Transverse colon (tissue), 4 donors: ENCODE results near the gene ETV6. TPM values are rescaled to one million over a fixed set of nuclear protein-coding genes. Genes with fewer than 3 reads are reported as not detected.

ENCODE experiments used
- DNase-seq: peaks from one replicate; pipeline ENCODE4 v3.0.0-alpha.2; 2019
- H3K27ac ChIP-seq, 4 donors: fragments of 200-600 bp; sonication (generic); 2 replicates each; pipeline ENCODE4 v1.5.1; 2016 to 2018; ENCODE audit warnings: inconsistent platforms in 4 of 4
- H3K27me3 ChIP-seq: fragments of 200-600 bp; sonication (generic); 2 replicates; pipeline ENCODE4 v1.5.1; 2017; ENCODE audit warnings: inconsistent platforms
- H3K36me3 ChIP-seq, 4 donors: fragments of 200-600 bp; sonication (generic); 2 replicates each; pipeline ENCODE4 v1.5.1; 2017 to 2019; ENCODE audit warnings: inconsistent platforms in 4 of 4
- H3K4me1 ChIP-seq, 4 donors: fragments of 200-600 bp; sonication (generic); 2 replicates each; pipeline ENCODE4 v1.5.1; 2017 to 2020; ENCODE audit warnings: inconsistent platforms in 4 of 4
- H3K4me3 ChIP-seq, 4 donors: fragments of 200-600 bp; sonication (generic); 1 replicate in 1 of 4; 2 replicates in 3 of 4; pipeline versions ENCODE4 v1.5.1 to v1.6.1; 2017 to 2019; ENCODE audit warnings: inconsistent platforms in 4 of 4
- H3K9me3 ChIP-seq, 2 donors: fragments of 200-600 bp; sonication (generic); 2 replicates each; pipeline ENCODE4 v1.5.1; 2017 to 2019; ENCODE audit warnings: inconsistent platforms in 2 of 2
- CTCF ChIP-seq, 5 experiments: fragments of 200-600 bp in 3 of 5; fragments of 450-650 bp in 2 of 5; sonication (generic) in 3 of 5; IDR thresholded peaks; 1 replicate in 2 of 5; 2 replicates in 3 of 5; pipeline ENCODE4 v1.5.1; 2016 to 2017; ENCODE audit warnings: antibody characterized with exemption in 5 of 5, inconsistent platforms in 3 of 5, mild to moderate bottlenecking in 2 of 5, moderate library complexity in 1 of 5
- EP300 ChIP-seq: sonication (generic); formaldehyde crosslinking; IDR thresholded peaks from one replicate; pipeline ENCODE4 v1.6.1; 2017; ENCODE audit warnings: antibody characterized with exemption, low read depth
- POLR2A ChIP-seq: fragments of 450-650 bp; IDR thresholded peaks from one replicate; pipeline ENCODE4 v1.6.1; 2016; ENCODE audit warnings: antibody characterized with exemption, mild to moderate bottlenecking, moderate library complexity
- POLR2AphosphoS5 ChIP-seq, 3 donors: sonication (generic); formaldehyde crosslinking; IDR thresholded peaks; one replicate each; pipeline ENCODE4 v1.6.1; 2016; ENCODE audit warnings: antibody characterized with exemption in 3 of 3
- WGBS, 2 donors: methylation state at CpG; one replicate each; pipeline ENCODE4 v1.1.5; 2018; ENCODE audit warnings: low coverage in 1 of 2; 5-methylcytosine and 5-hydroxymethylcytosine counted together
- in situ Hi-C, 4 donors: fragments of 200-750 bp; cut with MboI; loops; one replicate each; pipeline versions ENCODE4 v1.15.0 to v1.15.1; 2017; ENCODE audit warnings: low sequenced_read_pairs in 3 of 4, low pct_ligation_motif_present in 1 of 4, low pct_unique_long_range_greater_than_20kb in 1 of 4
- intact Hi-C: fragments of 100-400 bp; cut with DNase I; formaldehyde crosslinking; loops from one replicate; pipeline ENCODE4 v1.15.1; 2023; ENCODE audit warnings: low total_unique reads
- total RNA-seq, 4 donors: library from RNA; depleted of rRNA; stranded (reverse); fragments of >200 nt; gene quantifications; one replicate each; pipeline ENCODE4 v1.1.0, GENCODE V29; 2016

The ETV6 gene
- total RNA-seq, 4 donors from 2014 or later, result 19.9 to 47.9 (median 41.0) TPM

GRCh38 chr12:11811008-11811407 is 161.5 kb downstream of the ETV6 start:
- H3K27ac ChIP-seq, result peak overlapping the region; percentile 17 to 89 (median 80)
- intact Hi-C loops, result no loop called here
- H3K27me3 ChIP-seq, result no peaks in the 10 kb centered on the region
- TF ChIP-seq CTCF (IDR thresholded peaks at IDR 0.05), result no peak
- TF ChIP-seq POLR2A, result no peak
- no peak for TF ChIP-seq EP300
- no peak for TF ChIP-seq POLR2AphosphoS5 (IDR thresholded peaks at IDR 0.05)
- DNase-seq, result no peak
- H3K9me3 ChIP-seq, result no peaks in the 10 kb centered on the region
- H3K4me3 ChIP-seq, result no peak overlapping the region
- peaks cover 30 to 56% (median 38%) of the 10 kb centered on the region in 4 donors for H3K4me1 ChIP-seq
- H3K36me3 ChIP-seq, result no peaks in the 10 kb centered on the region
- 37 to 48% methylated on average over 3 of the region's 3 CpGs for WGBS, 2 donors
- in situ Hi-C loops, result no loop called here

- in situ Hi-C loops, result no loop called here
Observed at GRCh38 chr12:11812241-11812585, 162.7 kb downstream of the ETV6 start.

GRCh38 chr12:11812586-11813437 is 163.3 kb downstream of the ETV6 start:
- peaks cover 30 to 43% (median 37%) of the 10 kb centered on the region in 4 donors for H3K4me1 ChIP-seq
- DNase-seq, result peak; percentile 50
- TF ChIP-seq CTCF (IDR thresholded peaks at IDR 0.05) (peak in 3 of 5 experiments; percentile 7 to 46 (median 34)), EP300 (no peak)
- peak overlapping the region in 2 of 4 donors; percentile 14 to 26 for H3K4me3 ChIP-seq
- in situ Hi-C loops (no loop called here), intact Hi-C loops (no loop called here)
- H3K9me3 ChIP-seq, result no peaks in the 10 kb centered on the region
- H3K27ac ChIP-seq, result peak overlapping the region; percentile 77 to 89 (median 83)
- no peaks in the 10 kb centered on the region for H3K27me3 ChIP-seq
- H3K36me3 ChIP-seq, result no peaks in the 10 kb centered on the region
- WGBS, 2 donors, result 10 to 17% methylated on average over 3 to 18 of the region's 18 CpGs

More at GRCh38 chr12:11812241-11812585, 162.7 kb downstream of the ETV6 start:
- no peak for TF ChIP-seq POLR2A
- TF ChIP-seq POLR2AphosphoS5 (IDR thresholded peaks at IDR 0.05), result no peak
- no peak for TF ChIP-seq CTCF (IDR thresholded peaks at IDR 0.05)
- TF ChIP-seq EP300, result no peak
- Histone ChIP-seq H3K27ac (peak overlapping the region; percentile 77 to 89 (median 83)), H3K27me3 (no peaks in the 10 kb centered on the region), H3K4me3 (peak overlapping the region in 1 of 4 donors; percentile 26), H3K4me1 (peaks cover 30 to 49% (median 37%) of the 10 kb centered on the region in 4 donors), H3K9me3 (no peaks in the 10 kb centered on the region), H3K36me3 (no peaks in the 10 kb centered on the region)
- WGBS, 2 donors, result 53 to 80% methylated on average over 1 to 2 of the region's 2 CpGs
- intact Hi-C loops, result no loop called here
- no peak for DNase-seq

- intact Hi-C loops, result no loop called here
- H3K4me1 ChIP-seq, result peaks cover 30 to 43% (median 37%) of the 10 kb centered on the region in 4 donors
- in situ Hi-C loops, result no loop called here
- WGBS, 2 donors, result 17 to 20% methylated on average over 1 to 3 of the region's 3 CpGs
- peak overlapping the region; percentile 77 to 89 (median 83) for H3K27ac ChIP-seq
- DNase-seq, result no peak
- TF ChIP-seq CTCF (IDR thresholded peaks at IDR 0.05) (no peak), EP300 (no peak), POLR2AphosphoS5 (IDR thresholded peaks at IDR 0.05) (no peak), POLR2A (no peak)
- H3K36me3 ChIP-seq, result no peaks in the 10 kb centered on the region
- no peaks in the 10 kb centered on the region for H3K27me3 ChIP-seq
- no peaks in the 10 kb centered on the region for H3K9me3 ChIP-seq
- H3K4me3 ChIP-seq, result peak overlapping the region in 2 of 4 donors; percentile 14 to 26
Observed at GRCh38 chr12:11813438-11813813, 164.0 kb downstream of the ETV6 start.
